Tibial nerve (tissue), 4 donors: ENCODE results near the gene VSNL1.

Experiments
- EP300 ChIP-seq, 2 donors: sonication (generic); formaldehyde crosslinking; IDR thresholded peaks; one replicate each; pipeline ENCODE4 v1.6.1; 2017; ENCODE audit warnings: antibody characterized with exemption in 2 of 2, mild to moderate bottlenecking in 1 of 2
- POLR2A ChIP-seq, 2 donors: fragments of 450-650 bp; IDR thresholded peaks; one replicate each; pipeline ENCODE4 v1.6.1; 2017; ENCODE audit warnings: antibody characterized with exemption in 2 of 2, mild to moderate bottlenecking in 2 of 2, moderate library complexity in 2 of 2
- TF ChIP-seq, protein P1 (sequence below), 5 experiments: fragments of 200-600 bp in 3 of 5; fragments of 450-650 bp in 2 of 5; sonication (generic) in 3 of 5; IDR thresholded peaks; one replicate each; pipeline ENCODE4 v1.5.1; 2016 to 2019; ENCODE audit warnings: antibody characterized with exemption in 5 of 5, mild to moderate bottlenecking in 3 of 5, moderate library complexity in 2 of 5

DNA sequence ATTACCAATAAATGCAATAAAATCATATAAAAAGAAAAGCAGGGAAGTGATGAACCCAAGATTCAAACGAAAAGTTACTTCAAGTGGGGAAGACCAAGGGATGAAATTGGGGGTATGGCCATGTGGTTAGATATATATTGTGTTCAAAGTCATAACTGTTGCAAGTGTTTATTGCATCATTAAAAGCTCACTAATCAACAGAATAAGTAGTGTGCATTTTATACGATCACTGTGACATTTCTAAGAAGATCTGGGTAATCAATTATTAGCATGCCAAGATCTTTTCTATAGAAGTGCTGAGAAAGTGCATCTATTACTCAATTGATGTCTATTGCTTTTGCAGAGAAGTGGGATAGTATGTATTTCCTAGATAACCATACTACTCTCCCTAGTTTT, 52.9 kb downstream of the VSNL1 start:
- TF ChIP-seq POLR2A (IDR thresholded peaks at IDR 0.05) (no peak), EP300 (IDR thresholded peaks at IDR 0.05) (no peak)
- TF ChIP-seq, protein P1, sequence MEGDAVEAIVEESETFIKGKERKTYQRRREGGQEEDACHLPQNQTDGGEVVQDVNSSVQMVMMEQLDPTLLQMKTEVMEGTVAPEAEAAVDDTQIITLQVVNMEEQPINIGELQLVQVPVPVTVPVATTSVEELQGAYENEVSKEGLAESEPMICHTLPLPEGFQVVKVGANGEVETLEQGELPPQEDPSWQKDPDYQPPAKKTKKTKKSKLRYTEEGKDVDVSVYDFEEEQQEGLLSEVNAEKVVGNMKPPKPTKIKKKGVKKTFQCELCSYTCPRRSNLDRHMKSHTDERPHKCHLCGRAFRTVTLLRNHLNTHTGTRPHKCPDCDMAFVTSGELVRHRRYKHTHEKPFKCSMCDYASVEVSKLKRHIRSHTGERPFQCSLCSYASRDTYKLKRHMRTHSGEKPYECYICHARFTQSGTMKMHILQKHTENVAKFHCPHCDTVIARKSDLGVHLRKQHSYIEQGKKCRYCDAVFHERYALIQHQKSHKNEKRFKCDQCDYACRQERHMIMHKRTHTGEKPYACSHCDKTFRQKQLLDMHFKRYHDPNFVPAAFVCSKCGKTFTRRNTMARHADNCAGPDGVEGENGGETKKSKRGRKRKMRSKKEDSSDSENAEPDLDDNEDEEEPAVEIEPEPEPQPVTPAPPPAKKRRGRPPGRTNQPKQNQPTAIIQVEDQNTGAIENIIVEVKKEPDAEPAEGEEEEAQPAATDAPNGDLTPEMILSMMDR (IDR thresholded peaks at IDR 0.05): no peak
